Thyroid gland (tissue), 4 donors: ENCODE data around the gene CHST12. TPM values are rescaled to one million over a fixed set of nuclear protein-coding genes. Genes with fewer than 3 reads are reported as not detected.

Experiments
- DNase-seq, 2 donors: peaks; one replicate each; pipeline ENCODE4 v3.0.0-alpha.2; 2019
- H3K27ac ChIP-seq, 3 donors: fragments of 200-600 bp; sonication (generic); 1 replicate in 2 of 3; 2 replicates in 1 of 3; pipeline ENCODE4 v1.5.1; 2016 to 2019; ENCODE audit warnings: mild to moderate bottlenecking in 1 of 3, moderate library complexity in 1 of 3
- H3K27me3 ChIP-seq: fragments of 200-600 bp; sonication (generic); one replicate; pipeline ENCODE4 v1.5.1; 2019
- H3K36me3 ChIP-seq, 2 donors: fragments of 200-600 bp; sonication (generic); one replicate each; pipeline ENCODE4 v1.5.1; 2016 to 2019
- H3K4me1 ChIP-seq, 2 donors: fragments of 200-600 bp; sonication (generic); one replicate each; pipeline ENCODE4 v1.5.1; 2017 to 2019
- H3K4me3 ChIP-seq, 3 donors: fragments of 200-600 bp; sonication (generic); replicated peaks in 1 of 3; 1 replicate in 2 of 3; 2 replicates in 1 of 3; pipeline ENCODE4 v1.5.1; 2016; ENCODE audit warnings: mild to moderate bottlenecking in 1 of 3
- H3K9me3 ChIP-seq: fragments of 200-600 bp; sonication (generic); one replicate; pipeline ENCODE4 v1.5.1; 2017
- POLR2A ChIP-seq, 2 donors: fragments of 450-650 bp; IDR thresholded peaks; one replicate each; pipeline ENCODE4 v1.6.1; 2017; ENCODE audit warnings: antibody characterized with exemption in 2 of 2, mild to moderate bottlenecking in 2 of 2, moderate library complexity in 1 of 2
- WGBS, 2 donors: methylation state at CpG; one replicate each; pipeline ENCODE4 v1.1.5; 2017; 5-methylcytosine and 5-hydroxymethylcytosine counted together
- intact Hi-C: fragments of 100-400 bp; cut with DNase I; formaldehyde crosslinking; loops from one replicate; pipeline ENCODE4 v1.15.1; 2023
- total RNA-seq, 4 donors: library from RNA; depleted of rRNA; stranded (reverse); fragments of >200 nt; gene quantifications; one replicate each; pipeline ENCODE4 v1.2.3, GENCODE V29; 2016
- TF ChIP-seq, protein P1 (sequence below), 6 experiments: fragments of 200-600 bp in 3 of 6; fragments of 450-650 bp in 3 of 6; sonication (generic) in 3 of 6; IDR thresholded peaks; one replicate each; pipeline ENCODE4 v1.5.1; 2016 to 2019; ENCODE audit warnings: antibody characterized with exemption in 6 of 6, mild to moderate bottlenecking in 2 of 6, inconsistent platforms in 1 of 6, moderate library complexity in 1 of 6

Gene CHST12
- total RNA-seq, 4 donors from 2014 or later, result 15.3 to 24.2 (median 19.2) TPM

DNA sequence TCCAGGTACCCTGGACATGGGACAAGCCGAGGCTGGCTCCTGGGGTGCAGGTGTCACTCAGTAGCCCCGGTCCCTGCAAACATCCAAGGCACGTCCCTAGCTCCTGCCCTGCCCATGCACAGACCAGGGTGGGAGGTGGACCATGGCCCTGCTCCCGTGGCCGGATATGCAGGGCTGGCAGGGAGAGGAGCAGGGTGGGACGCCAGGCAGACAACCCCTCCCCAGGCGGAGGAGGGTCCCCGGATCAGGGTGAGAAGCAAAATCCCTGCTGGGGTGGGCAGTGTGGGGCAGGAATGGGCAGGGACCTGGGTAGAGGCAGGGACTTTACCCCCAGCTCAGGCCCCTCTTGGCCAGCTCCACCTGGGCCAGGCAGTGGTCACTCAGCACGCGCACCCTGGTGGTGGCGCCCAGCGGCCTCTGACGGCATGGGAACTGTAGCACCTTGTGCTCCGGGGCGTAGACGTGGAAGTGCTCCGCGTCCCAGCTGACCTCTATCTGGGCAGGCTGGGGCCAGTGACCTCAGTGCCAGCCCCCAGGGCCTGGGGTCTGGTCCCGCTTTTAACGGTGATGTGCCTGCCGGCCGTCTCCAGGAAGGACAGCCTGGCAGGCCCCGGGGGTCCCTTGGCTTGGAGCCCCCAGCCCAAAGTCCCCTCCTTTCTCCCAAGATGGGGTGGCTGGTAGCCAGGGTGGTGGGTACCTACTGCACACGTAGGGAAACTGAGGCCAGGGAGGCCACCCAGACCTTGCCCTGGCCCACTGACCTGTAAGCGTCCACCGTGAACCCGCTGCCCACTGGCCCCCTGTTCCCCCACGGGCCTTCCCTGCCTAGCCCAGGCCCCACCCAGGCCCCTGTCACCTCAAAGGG lies 71.6 kb downstream of the CHST12 start:
- no peaks in the 10 kb centered on the region for H3K36me3 ChIP-seq
- TF ChIP-seq, protein P1, sequence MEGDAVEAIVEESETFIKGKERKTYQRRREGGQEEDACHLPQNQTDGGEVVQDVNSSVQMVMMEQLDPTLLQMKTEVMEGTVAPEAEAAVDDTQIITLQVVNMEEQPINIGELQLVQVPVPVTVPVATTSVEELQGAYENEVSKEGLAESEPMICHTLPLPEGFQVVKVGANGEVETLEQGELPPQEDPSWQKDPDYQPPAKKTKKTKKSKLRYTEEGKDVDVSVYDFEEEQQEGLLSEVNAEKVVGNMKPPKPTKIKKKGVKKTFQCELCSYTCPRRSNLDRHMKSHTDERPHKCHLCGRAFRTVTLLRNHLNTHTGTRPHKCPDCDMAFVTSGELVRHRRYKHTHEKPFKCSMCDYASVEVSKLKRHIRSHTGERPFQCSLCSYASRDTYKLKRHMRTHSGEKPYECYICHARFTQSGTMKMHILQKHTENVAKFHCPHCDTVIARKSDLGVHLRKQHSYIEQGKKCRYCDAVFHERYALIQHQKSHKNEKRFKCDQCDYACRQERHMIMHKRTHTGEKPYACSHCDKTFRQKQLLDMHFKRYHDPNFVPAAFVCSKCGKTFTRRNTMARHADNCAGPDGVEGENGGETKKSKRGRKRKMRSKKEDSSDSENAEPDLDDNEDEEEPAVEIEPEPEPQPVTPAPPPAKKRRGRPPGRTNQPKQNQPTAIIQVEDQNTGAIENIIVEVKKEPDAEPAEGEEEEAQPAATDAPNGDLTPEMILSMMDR (IDR thresholded peaks at IDR 0.05), result no peak
- no peak for TF ChIP-seq POLR2A (IDR thresholded peaks at IDR 0.05)
- no peak overlapping the region for H3K27ac ChIP-seq
- H3K4me3 ChIP-seq, result no peak overlapping the region
- H3K4me1 ChIP-seq, result peaks cover 0 to 21% of the 10 kb centered on the region in 2 donors
- 74 to 91% methylated on average over 8 to 12 of the region's 28 CpGs for WGBS, 2 donors
- no peaks in the 10 kb centered on the region for H3K9me3 ChIP-seq
- no peaks in the 10 kb centered on the region for H3K27me3 ChIP-seq
- DNase-seq, result no peak
- intact Hi-C loops, result no loop called here

GRCh38 chr7:2475678-2476015 lies 72.2 kb downstream of the CHST12 start:
- no peak overlapping the region for H3K27ac ChIP-seq
- no peaks in the 10 kb centered on the region for H3K36me3 ChIP-seq
- H3K4me3 ChIP-seq, result no peak overlapping the region
- no peak for DNase-seq
- TF ChIP-seq POLR2A (IDR thresholded peaks at IDR 0.05), result no peak
- TF ChIP-seq, protein P1 (IDR thresholded peaks at IDR 0.05), result no peak
- WGBS, 2 donors, result 80 to 96% methylated on average over 1 to 9 of the region's 18 CpGs
- H3K9me3 ChIP-seq, result no peaks in the 10 kb centered on the region
- H3K4me1 ChIP-seq, result peaks cover 0 to 21% of the 10 kb centered on the region in 2 donors
- intact Hi-C loops, result no loop called here
- no peaks in the 10 kb centered on the region for H3K27me3 ChIP-seq

- peaks cover 0 to 20% of the 10 kb centered on the region in 2 donors for H3K4me1 ChIP-seq
- intact Hi-C loops, result no loop called here
- no peaks in the 10 kb centered on the region for H3K9me3 ChIP-seq
- no peaks in the 10 kb centered on the region for H3K27me3 ChIP-seq
- H3K4me3 ChIP-seq, result no peak within 1 kb of the TSS
- DNase-seq, result no peak
- H3K36me3 ChIP-seq, result no peaks in the 10 kb centered on the region
- no peak within 1 kb of the TSS for H3K27ac ChIP-seq
- WGBS, 2 donors, result 61 to 78% methylated on average over 5 to 9 of the region's 16 CpGs
- TF ChIP-seq POLR2A (IDR thresholded peaks at IDR 0.05), result no peak
- TF ChIP-seq, protein P1 (IDR thresholded peaks at IDR 0.05), result no peak
Observed at GRCh38 chr7:2476298-2476697, 72.9 kb downstream of the CHST12 start, which contains the start of gene GRIFIN. GRIFIN (minus strand) TSS chr7:2476398; CDS start chr7:2476383, 15 bp downstream.

DNA sequence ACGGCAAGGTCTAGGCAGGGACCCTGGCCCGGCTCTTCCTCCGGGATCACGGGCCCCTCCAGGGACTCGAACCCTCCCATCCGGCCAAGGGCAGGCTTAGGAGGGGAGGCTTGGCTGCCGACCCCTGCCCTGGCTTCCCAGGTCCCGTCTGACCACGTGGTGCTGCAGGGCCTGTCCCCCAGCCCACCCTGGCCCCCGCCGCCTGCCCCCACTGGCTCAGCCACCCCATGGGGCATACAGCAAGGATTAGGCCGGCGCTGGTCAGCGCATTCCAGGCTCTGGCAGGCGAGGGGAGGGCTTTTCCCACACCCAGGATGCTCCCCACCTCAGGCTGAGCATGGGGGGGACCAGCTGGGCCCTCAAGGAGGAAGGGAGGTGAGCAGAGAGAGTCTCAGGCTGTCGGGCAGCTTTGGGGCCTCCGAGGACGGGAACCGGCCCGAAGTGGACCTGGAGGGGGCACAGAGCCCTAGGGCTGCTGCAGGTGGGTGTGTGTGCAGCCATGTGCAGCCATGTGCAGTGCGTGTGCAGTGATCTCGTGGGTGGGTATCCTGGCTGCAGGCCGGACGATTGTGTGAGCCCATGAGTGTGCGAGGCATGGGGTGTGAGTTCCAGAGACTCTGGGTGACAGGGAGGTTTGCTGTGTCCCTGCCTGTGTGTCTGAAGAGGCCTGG lies 73.5 kb downstream of the CHST12 start:
- Histone ChIP-seq H3K9me3 (no peaks in the 10 kb centered on the region), H3K27ac (no peak overlapping the region), H3K4me3 (no peak overlapping the region), H3K36me3 (no peaks in the 10 kb centered on the region), H3K27me3 (no peaks in the 10 kb centered on the region), H3K4me1 (peaks cover 0 to 16% of the 10 kb centered on the region in 2 donors)
- WGBS, 2 donors, result 53 to 69% methylated on average over 13 to 20 of the region's 25 CpGs
- intact Hi-C loops, result no loop called here
- DNase-seq, result no peak
- no peak for TF ChIP-seq POLR2A (IDR thresholded peaks at IDR 0.05)
- TF ChIP-seq, protein P1 (IDR thresholded peaks at IDR 0.05), result no peak
